DOHH2 (cell line): Measurements from ENCODE around the gene SLC7A9.

Experiments used
- CTCF ChIP-seq: fragments of 200-600 bp; sonication (generic); IDR thresholded peaks from one replicate; pipeline ENCODE4 v1.5.1; 2014; ENCODE audit warnings: antibody characterized with exemption, mild to moderate bottlenecking, low read depth, low read length; ENCODE audit not compliant: poor library complexity, severe bottlenecking
- EZH2phosphoT487 ChIP-seq: fragments of 200-600 bp; sonication (generic); IDR thresholded peaks from 2 replicates; pipeline ENCODE4 v1.6.1; 2017; ENCODE audit warnings: borderline replicate concordance, mild to moderate bottlenecking, antibody characterized with exemption, low read length, moderate library complexity, mixed read lengths

- TF ChIP-seq CTCF (no peak), EZH2phosphoT487 (no peak)
Observed at GRCh38 chr19:32818536-32818935, 51.0 kb downstream of the SLC7A9 start.
